NK-92 (cell line): ENCODE data around the gene PUM1.
"Not testable (repeated sequence)": the region's sequence is repeated elsewhere in the genome, so short reads cannot be mapped to it uniquely, and the experiment has no call there.

ENCODE experiments used
- DNase-seq: peaks from one replicate; lab custom pipeline; 2025; ENCODE audit not compliant: unreplicated experiment; lab: John Stamatoyannopoulos, UW

The PUM1 gene

GRCh38 chr1:30966690-30967369 lies 98.7 kb downstream of the PUM1 start:
- DNase-seq, result no peak

GRCh38 chr1:30965924-30966599 lies 99.5 kb downstream of the PUM1 start:
- no peak for DNase-seq

- DNase-seq, result no peak
Observed at GRCh38 chr1:30964706-30965105, 100.8 kb downstream of the PUM1 start.

- DNase-seq, result no peak
Observed at GRCh38 chr1:30962609-30963508, 102.7 kb downstream of the PUM1 start.

- no peak for DNase-seq
Observed at GRCh38 chr1:30957560-30958222, 107.8 kb downstream of the PUM1 start.

- DNase-seq, result no peak
Observed at GRCh38 chr1:30955448-30956015, 110.0 kb downstream of the PUM1 start.

GRCh38 chr1:30953685-30954084 lies 111.8 kb downstream of the PUM1 start:
- DNase-seq, result no peak

GRCh38 chr1:30952098-30952497 lies 113.4 kb downstream of the PUM1 start:
- DNase-seq, result no peak

GRCh38 chr1:30950700-30951099 lies 114.8 kb downstream of the PUM1 start:
- DNase-seq, result no peak

- DNase-seq, result no peak
Observed at GRCh38 chr1:30950053-30950452, 115.5 kb downstream of the PUM1 start.

GRCh38 chr1:30949487-30949838 lies 116.1 kb downstream of the PUM1 start:
- DNase-seq, result not testable (repeated sequence)

- not testable (repeated sequence) for DNase-seq
Observed at GRCh38 chr1:30948813-30949486, 116.6 kb downstream of the PUM1 start.

GRCh38 chr1:30948278-30948677 lies 117.2 kb downstream of the PUM1 start:
- DNase-seq, result no peak

GRCh38 chr1:30947212-30947611 lies 118.3 kb downstream of the PUM1 start:
- DNase-seq, result no peak

GRCh38 chr1:30942326-30942963 lies 123.1 kb downstream of the PUM1 start:
- no peak for DNase-seq

GRCh38 chr1:30940541-30940940 lies 125.0 kb downstream of the PUM1 start:
- DNase-seq, result no peak

GRCh38 chr1:30936541-30937171 lies 128.9 kb downstream of the PUM1 start:
- DNase-seq, result no peak

- not testable (repeated sequence) for DNase-seq
Observed at GRCh38 chr1:30935758-30936157, 129.8 kb downstream of the PUM1 start.

GRCh38 chr1:30934613-30935012 lies 130.9 kb downstream of the PUM1 start:
- DNase-seq, result no peak
